Measurements from ENCODE around the gene EXOC3. TPM values are rescaled to one million over a fixed set of nuclear protein-coding genes. Genes with fewer than 3 reads are reported as not detected.

Gene EXOC3
- total RNA-seq, 2 donors from 2014 or later: 38.6 to 53.7 TPM

GRCh38 chr5:423233-423565 is 19.8 kb upstream of the EXOC3 start:
- no peak overlapping the region for H3K27ac Mint-ChIP-seq
- H3K4me1 Mint-ChIP-seq: no peaks in the 10 kb centered on the region
- H3K27me3 Mint-ChIP-seq (ENCODE audit: insufficient read depth): no peaks in the 10 kb centered on the region
- no peaks in the 10 kb centered on the region for H3K9me3 ChIP-seq (ENCODE audit: control insufficient read depth, low read length)
- no peak overlapping the region for H3K4me3 ChIP-seq (ENCODE audit: low read length)
- H3K36me3 Mint-ChIP-seq (ENCODE audit: low read depth): no peaks in the 10 kb centered on the region
- no peaks in the 10 kb centered on the region for H3K4me1 ChIP-seq (ENCODE audit: control insufficient read depth, insufficient read depth, low read length)
- no peak overlapping the region for H3K9ac ChIP-seq (ENCODE audit: extremely low read depth, low read length, poor library complexity, severe bottlenecking)
- DNase-seq: no peak
- no peaks in the 10 kb centered on the region for H3K36me3 ChIP-seq (ENCODE audit: control insufficient read depth, insufficient read depth, low read length)
- TF ChIP-seq CTCF (conservative IDR thresholded peaks at IDR 0.05): no peak
- no peaks in the 10 kb centered on the region for H3K27me3 ChIP-seq (ENCODE audit: control insufficient read depth, insufficient read depth, low read length, poor library complexity, severe bottlenecking)
- no peak overlapping the region for H3K4me3 Mint-ChIP-seq
- 93 to 97% methylated on average over 6 to 9 of the region's 9 CpGs for WGBS, 2 experiments (ENCODE audit: insufficient coverage in 1 of 2, insufficient read length in 1 of 2)
- no peaks in the 10 kb centered on the region for H3K9me3 Mint-ChIP-seq
- H3K27ac ChIP-seq (ENCODE audit: low read depth, low read length): no peak overlapping the region

GRCh38 chr5:423626-424261 is 19.2 kb upstream of the EXOC3 start:
- H3K27ac Mint-ChIP-seq: no peak overlapping the region
- H3K27ac ChIP-seq (ENCODE audit: low read depth, low read length): no peak overlapping the region
- no peaks in the 10 kb centered on the region for H3K36me3 Mint-ChIP-seq (ENCODE audit: low read depth)
- no peak overlapping the region for H3K4me3 Mint-ChIP-seq
- H3K9ac ChIP-seq (ENCODE audit: extremely low read depth, low read length, poor library complexity, severe bottlenecking): no peak overlapping the region
- H3K4me1 ChIP-seq (ENCODE audit: control insufficient read depth, insufficient read depth, low read length): no peaks in the 10 kb centered on the region
- H3K27me3 Mint-ChIP-seq (ENCODE audit: insufficient read depth): no peaks in the 10 kb centered on the region
- H3K4me1 Mint-ChIP-seq: no peaks in the 10 kb centered on the region
- H3K4me3 ChIP-seq (ENCODE audit: low read length): no peak overlapping the region
- DNase-seq: peak; percentile 29
- WGBS, 2 experiments (ENCODE audit: insufficient coverage in 1 of 2, insufficient read length in 1 of 2): 91 to 94% methylated on average over 17 to 24 of the region's 24 CpGs
- no peaks in the 10 kb centered on the region for H3K27me3 ChIP-seq (ENCODE audit: control insufficient read depth, insufficient read depth, low read length, poor library complexity, severe bottlenecking)
- H3K9me3 ChIP-seq (ENCODE audit: control insufficient read depth, low read length): no peaks in the 10 kb centered on the region
- H3K9me3 Mint-ChIP-seq: no peaks in the 10 kb centered on the region
- no peak for TF ChIP-seq CTCF (conservative IDR thresholded peaks at IDR 0.05)
- H3K36me3 ChIP-seq (ENCODE audit: control insufficient read depth, insufficient read depth, low read length): no peaks in the 10 kb centered on the region

GRCh38 chr5:424301-425110 is 18.5 kb upstream of the EXOC3 start:
- DNase-seq: peak; percentile 22
- H3K27me3 Mint-ChIP-seq (ENCODE audit: insufficient read depth): peaks cover 2% of the 10 kb centered on the region
- no peaks in the 10 kb centered on the region for H3K36me3 ChIP-seq (ENCODE audit: control insufficient read depth, insufficient read depth, low read length)
- no peaks in the 10 kb centered on the region for H3K27me3 ChIP-seq (ENCODE audit: control insufficient read depth, insufficient read depth, low read length, poor library complexity, severe bottlenecking)
- WGBS, 2 experiments (ENCODE audit: insufficient coverage in 1 of 2, insufficient read length in 1 of 2): 77 to 92% methylated on average over 7 to 11 of the region's 11 CpGs
- TF ChIP-seq CTCF (conservative IDR thresholded peaks at IDR 0.05): no peak
- no peaks in the 10 kb centered on the region for H3K4me1 ChIP-seq (ENCODE audit: control insufficient read depth, insufficient read depth, low read length)
- H3K4me3 ChIP-seq (ENCODE audit: low read length): no peak overlapping the region
- H3K9me3 Mint-ChIP-seq: no peaks in the 10 kb centered on the region
- no peaks in the 10 kb centered on the region for H3K4me1 Mint-ChIP-seq
- no peaks in the 10 kb centered on the region for H3K9me3 ChIP-seq (ENCODE audit: control insufficient read depth, low read length)
- no peaks in the 10 kb centered on the region for H3K36me3 Mint-ChIP-seq (ENCODE audit: low read depth)
- no peak overlapping the region for H3K4me3 Mint-ChIP-seq
- H3K9ac ChIP-seq (ENCODE audit: extremely low read depth, low read length, poor library complexity, severe bottlenecking): no peak overlapping the region
- no peak overlapping the region for H3K27ac ChIP-seq (ENCODE audit: low read depth, low read length)
- no peak overlapping the region for H3K27ac Mint-ChIP-seq
